GM20431 (cell line): ENCODE measurements around the gene UNC79.
"Not testable (repeated sequence)": the region's sequence is repeated elsewhere in the genome, so short reads cannot be mapped to it uniquely, and the experiment has no call there.

Experiments used
- in situ Hi-C: fragments of 300-500 bp; cut with MseI, MboI; formaldehyde crosslinking; loops from one replicate; pipeline ENCODE4 v1.15.0; 2020; ENCODE audit warnings: low sequenced_read_pairs; ENCODE audit not compliant: unreplicated experiment

UNC79 gene

DNA sequence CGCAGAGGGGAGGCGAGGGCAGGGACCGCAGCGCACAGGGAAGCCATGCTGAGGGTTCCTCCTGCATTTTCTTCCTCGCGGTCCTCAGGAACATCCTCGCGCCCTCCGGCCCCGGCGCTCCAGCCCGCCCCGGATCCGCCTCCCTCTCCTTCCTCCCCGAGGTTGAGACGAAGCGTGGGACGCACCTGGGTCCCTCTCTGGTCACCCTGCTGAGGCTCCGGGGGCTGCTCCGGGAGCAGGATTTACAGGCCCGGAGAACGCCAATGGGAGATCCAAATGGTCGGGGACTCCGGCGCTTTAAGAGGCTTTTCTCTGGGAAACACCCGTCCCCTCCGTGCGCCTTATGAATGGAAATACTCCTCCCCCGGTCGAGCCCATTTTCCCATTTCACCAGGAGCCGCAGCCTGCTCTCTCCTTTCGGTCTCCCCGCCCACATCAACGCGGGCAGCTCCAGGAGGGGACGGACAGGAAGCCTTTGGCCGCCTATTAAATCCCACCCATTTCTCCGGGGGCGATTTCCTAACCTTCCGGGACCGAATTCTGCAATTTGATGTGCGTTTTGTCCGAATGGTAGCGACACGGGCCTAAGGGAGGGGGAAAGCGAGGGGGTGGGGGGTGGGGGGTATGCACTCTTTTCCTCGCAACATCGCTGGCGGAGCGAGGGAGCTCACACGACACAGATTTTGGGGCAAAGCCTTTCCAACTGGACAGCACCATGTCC is at the start of gene UNC79:
UNC79 (plus strand) TSS at position 625 of the 721 bp plus-strand sequence; CDS start at position 716, 91 bp downstream.
- in situ Hi-C loops, result no loop called here

DNA sequence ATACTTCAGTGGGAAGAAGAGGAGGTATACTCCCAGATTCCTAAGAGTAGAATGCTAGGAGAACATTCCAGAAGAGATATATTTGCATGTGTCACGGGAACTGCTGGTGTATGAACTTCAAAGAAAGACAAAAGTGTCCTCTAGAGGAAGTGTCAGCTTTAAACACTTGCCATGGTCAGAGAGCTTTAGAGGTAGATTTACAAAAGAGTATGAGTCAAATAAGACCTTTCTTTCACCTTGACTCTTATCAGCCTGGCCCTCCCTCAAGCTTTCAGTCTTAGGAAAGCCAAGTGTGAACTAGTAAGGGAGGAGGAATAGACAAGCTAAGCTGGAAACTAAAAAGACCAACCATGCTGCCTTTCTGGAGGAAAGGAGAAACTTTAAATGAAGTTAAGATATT is 49.1 kb upstream of the UNC79 start:
- in situ Hi-C loops, result no loop called here

DNA sequence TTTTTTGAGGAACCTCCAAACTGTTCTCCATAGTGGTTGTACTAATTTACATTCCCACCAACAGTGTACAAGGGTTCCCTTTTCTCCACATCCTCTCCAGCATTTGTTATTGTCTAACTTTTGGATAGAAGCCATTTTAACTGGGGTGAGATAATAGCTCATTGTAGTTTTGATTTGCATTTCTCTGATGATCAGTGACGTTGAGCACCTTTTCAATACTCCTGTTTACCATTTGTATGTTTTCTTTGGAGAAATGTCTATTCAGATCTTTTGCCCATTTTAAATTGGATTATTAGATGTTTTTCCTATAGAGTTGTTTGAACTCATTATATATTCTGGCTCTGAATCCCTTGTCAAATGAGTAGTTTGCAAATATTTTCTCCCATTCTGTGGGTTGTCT is 46.5 kb upstream of the UNC79 start:
- in situ Hi-C loops, result not testable (repeated sequence)

DNA sequence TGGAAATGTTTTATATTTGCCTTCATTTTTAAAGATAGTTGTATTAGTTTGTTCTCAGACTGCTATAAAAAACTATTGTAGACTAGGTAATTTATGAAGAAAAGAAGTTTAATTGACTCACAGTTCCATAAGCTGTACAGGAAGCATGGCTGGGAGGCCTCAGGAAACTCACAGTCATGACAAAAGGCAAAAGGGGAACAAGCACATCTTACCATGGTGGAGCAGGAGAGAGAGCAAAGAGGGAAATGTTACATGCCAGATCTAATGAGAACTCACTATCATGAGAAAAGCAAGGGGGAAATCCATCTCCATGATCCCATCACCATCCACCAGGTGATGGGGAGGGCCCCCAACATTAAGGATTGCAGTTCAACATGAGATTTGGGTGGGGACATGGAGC is 35.5 kb upstream of the UNC79 start:
- in situ Hi-C loops, result no loop called here

DNA sequence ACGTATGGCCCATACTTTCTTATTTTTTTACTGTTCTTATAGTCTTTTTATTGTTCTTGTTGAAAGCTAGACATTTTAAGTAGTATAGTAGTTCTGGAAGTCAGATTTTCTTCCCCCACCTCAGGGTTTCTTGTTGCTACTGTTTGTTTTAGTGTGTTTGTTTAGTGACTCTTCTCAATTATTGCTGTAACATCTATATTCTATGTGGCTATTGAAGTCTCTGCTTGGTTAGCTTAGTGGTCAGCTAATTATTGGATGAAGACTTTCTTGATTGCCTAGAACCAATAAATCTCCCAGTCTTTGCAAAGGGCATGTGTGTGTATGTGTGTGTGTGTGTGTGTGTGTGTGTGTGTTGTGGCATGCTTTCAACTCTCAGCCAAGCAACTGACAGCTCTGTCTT is 34.3 kb upstream of the UNC79 start:
- in situ Hi-C loops, result no loop called here

DNA sequence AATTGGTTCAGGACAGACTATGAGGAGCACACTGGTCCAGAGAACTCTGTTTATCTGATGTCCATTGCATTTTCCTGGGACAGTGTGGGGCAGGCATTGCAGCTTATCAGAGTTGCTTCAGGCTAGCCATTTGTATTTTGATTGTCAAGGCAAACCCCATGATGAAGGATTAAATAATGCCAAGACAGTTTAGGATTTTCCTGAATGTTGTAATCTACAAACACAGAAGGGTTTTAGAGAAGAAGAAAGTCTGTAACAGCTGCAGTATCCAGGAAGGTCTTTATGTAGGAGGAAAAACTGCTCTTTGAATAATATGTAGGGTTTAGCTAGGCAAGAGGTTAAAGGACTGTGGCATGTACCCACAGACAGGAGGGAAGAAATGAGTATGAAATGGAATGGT is 32.2 kb upstream of the UNC79 start:
- in situ Hi-C loops, result no loop called here

DNA sequence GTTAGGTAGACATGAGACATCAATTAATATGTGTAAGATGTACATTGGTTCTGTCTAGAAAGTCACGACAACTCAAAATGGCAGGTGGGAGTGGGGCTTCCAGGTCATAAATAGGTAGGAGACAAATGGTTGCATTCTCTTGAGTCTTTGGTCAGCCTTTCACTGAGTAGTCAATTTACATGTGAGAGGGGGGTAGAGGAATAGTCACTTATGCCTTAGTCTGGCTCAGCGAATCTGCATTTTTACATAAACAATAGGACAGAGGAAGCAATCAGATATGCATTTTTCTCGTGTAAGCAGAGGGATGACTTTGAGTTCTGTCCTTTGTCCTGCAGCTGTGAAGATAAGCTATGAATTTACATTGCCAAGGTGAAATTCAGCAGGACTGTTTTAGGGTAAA is 27.8 kb upstream of the UNC79 start:
- in situ Hi-C loops, result no loop called here

DNA sequence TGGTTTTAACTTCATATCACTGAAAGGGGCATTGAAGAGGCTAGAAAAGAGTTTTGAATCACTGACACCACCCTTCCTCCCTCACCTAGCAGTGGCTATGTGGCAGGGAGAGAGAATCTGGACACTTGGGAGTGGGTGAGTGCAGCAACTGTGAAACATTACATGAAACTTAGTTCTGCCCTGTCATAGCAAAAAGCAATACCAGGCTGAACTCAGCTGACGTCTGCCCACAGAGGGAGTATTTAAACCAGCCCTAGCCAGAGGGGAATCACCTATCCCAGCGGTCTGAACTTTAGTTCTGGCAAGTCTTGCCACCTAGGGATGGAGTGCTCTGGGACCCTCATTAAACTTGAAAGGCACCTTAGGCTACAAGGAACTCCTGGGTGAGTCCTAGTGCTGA is 20.7 kb upstream of the UNC79 start:
- in situ Hi-C loops, result no loop called here

DNA sequence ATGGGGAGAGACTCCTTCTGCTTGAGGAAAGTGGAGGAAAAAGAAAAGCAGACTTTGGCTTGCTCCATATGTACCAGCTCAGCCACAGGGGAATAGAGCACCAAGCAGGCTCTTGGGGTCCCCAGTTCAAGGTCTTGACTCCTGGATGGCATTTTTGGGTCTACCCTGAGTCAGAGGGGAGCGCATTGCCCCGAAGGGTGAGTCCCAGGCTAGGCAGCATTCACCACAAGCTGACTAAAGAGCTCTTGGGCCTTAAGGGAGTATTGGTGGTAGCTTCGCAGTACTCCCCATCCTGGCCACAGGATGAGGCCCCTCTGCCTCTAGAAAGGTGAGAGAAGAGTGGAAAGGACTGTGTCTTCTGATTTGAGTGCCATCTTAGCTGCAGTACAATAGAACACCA is 19.8 kb upstream of the UNC79 start:
- in situ Hi-C loops, result no loop called here

DNA sequence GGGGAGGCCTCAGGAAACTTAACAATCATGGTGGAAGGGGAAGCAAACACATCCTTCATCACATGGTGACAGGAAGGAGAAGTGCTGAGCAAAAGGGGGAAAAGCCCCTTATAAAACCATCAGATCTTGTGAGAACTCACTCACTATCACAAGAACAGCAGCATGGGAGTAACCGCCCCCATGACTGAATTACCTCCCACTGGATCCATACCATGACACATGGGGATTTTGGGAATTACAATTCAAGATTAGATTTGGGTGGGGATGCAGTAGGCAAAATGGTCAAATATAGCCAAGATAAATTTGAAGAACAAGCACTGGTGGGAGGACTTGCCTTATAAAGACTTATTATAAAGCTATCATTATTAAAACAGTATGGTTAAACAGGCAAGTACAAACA is 5.6 kb upstream of the UNC79 start:
- in situ Hi-C loops, result not testable (repeated sequence)

DNA sequence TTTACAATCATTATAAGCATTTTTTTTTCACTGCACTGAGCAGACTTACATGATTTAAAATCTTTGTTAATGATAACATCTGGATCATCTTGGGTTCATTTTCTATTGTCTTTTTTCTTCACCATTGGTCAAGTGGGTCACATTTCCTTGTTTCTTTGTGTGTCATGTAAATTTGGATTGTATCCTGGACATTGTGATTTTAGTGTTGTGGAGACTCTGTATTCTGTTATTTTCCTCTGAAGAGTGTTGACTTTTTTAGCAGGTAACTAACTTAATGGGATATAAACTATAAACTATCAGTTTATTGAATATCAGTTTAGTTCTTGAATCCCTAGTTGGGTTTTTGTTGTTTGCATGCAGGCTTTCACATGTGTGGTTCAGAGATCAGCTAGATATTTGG is 4.0 kb upstream of the UNC79 start:
- in situ Hi-C loops, result no loop called here

DNA sequence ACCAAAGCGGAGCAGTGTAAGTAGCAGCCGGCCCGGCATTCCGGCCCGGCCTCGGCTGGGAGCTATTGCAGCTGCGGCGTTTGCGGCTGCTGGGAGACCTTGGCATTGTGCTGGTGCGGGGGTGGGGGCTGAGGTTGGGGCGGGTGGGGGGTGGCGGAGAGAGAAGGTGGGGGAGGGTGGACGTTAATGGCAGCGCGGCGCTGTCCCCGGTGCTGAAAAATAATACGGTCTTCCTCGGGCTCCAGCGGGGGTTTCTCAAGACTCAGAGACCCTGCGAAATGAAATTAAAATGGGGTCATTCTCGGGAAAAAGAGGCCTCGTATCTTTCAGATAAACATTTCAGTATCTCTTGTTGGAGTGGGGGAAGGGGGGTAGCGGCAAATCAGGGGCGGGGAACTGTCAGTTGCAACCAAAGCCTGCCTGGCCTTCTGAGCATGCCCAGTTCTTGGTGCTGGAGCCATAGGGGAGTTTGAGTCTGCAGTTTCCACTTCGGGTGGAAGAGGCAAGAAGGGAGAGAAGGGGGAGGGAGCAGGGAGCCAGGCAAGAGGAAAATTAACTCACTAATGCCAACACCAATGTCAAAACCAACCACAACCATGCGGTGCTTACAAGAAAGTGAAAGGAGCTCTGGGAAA is 414 bp downstream of the UNC79 start:
- in situ Hi-C loops, result no loop called here

DNA sequence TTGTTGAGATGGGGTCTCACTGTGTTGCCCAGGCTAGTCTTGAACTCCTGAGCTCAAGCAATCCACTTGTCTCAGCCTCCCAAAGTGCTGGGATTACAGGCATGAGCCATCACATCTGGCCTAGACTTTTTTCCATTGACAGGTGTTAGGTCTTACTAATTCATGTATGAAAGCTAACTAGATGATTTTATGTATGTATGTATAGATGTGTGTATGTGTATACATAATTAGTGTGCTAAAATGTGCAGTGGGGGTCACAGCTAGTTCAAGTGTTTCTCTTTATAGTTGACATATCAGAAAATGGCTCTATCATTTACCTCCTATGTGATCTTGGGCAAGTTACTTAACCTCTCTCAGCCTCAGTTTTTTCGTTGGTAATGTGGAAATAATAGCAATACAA is 23.5 kb downstream of the UNC79 start:
- in situ Hi-C loops, result no loop called here

DNA sequence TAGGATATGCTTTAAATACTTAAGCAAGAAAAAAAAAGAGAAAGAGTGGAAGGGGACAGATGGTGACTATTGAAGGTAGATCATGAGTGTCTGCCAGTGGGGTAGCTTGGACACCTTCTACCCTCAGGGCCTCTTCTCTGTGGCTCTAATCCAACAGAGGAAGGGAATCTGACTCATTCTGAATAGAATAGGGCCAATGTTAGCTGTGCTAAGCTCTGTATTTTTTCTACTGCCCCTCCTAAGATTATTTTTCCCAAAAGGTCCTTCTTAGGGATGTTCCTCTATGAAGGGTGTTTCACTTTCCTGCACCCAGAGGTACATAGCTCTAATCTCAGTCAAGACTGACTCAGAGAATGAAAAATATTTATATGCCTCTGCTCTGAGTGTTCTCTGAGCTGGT is 25.6 kb downstream of the UNC79 start:
- in situ Hi-C loops, result no loop called here

DNA sequence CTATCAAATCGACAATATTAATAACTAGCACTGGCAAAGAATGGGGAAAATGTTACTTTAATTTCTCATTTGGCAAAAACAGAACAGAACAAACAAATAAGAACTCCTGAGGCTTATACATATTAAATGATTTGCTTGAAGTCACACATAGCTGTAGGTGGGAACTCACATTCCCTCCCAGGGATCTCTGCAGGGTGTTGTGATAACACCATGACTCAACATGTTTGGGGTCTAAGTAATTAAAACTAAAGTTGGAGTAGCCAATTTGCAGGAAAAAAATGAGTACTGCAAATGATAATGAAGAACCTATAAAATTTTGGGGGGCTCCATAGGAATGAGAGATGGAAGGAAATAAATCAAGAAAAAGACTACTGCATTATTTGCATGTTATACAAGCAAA is 27.5 kb downstream of the UNC79 start:
- in situ Hi-C loops, result no loop called here

DNA sequence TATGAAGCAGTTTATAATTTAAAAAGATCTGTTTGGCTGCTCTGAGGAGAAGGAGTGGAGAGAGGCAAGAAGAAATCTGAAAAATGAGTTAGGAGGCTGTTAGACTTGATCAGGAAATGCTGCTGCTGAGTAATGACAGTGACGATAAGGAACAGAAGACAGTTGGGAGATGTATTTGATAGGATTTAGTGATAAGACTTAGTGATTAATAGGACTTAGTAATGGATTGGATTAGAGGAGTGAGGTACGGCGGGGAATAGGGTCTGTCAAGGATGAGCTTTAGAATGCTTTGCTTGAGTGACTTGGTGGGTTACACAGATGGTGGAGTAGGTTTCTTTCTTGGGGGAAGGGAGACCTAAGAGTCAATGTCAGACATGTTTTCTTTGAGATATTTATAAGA is 31.7 kb downstream of the UNC79 start:
- in situ Hi-C loops, result no loop called here

DNA sequence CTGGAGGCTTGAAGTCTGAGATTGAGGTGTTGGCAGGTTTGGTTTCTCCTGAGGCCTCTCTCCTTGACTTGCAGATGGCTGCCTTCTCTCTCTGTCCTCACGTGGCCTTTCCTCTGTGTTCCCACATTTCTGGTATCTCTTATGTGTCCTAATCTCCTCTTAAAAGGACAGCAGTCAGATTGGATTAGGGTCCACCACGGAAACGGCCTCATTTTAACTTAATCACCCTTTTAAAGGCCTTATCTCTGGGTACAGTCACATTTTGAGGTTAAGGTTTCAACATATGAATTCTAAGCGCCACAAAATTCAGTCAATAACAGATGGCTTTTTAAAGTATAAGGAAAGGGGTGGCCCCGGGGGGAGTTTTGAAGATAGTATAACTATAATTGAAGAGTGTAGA is 33.5 kb downstream of the UNC79 start:
- in situ Hi-C loops, result no loop called here

DNA sequence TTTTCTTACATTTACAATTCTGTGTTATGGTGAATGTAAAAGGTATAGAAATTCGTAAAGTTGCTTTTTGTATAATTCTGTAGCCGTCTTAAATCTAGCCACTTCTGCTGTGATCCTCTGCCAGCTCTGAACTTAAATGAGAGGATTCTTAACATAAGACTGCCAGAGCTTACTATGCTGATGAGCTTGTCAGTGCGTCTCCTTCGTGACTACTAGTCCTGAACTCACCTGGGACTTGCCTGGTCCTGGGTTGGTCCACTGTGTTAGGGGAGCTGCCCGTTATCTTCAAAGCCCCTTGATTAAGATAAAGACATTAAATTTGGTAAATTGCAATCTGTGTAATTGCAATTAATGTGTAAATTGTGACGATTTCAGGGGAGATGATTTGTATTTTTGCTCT is 44.7 kb downstream of the UNC79 start:
- in situ Hi-C loops, result no loop called here

DNA sequence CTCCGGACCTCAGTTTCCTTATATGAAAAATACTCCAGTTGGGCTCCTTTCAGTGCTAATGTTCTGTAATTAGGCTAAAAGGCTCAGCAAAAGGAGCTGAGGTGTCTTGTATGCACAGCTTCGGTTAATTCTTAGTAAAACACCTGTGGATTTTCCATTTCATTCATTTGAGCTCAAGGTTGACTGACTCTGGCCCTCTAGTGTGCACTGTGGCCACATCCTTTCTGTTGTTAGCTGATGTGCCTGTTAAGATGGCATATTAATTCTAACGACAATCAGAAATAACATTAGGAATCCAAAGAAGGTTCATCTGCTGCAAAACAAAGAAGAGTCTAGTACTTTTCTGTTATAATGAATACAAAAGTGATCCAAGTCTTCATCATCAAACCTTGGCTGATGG is 45.6 kb downstream of the UNC79 start:
- in situ Hi-C loops, result no loop called here

DNA sequence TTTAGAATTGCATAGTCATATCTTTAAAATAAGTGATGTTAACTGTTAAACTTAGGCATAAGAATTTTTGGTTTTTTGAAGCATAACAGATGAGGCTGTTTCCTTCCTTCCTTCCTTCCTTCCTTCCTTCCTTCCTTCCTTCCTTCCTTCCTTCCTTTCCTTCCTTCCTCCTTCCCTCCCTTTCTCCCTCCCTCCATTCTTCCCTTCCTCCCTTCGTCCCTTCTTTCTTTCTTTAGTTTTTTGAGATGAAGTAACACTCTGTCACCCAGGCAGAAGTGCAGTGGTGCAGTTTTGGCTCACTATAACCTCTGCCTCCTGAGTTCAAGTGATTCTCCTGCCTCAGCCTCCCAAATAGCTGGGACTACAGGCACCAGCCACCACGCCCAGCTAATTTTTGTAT is 48.3 kb downstream of the UNC79 start:
- in situ Hi-C loops, result not testable (repeated sequence)

DNA sequence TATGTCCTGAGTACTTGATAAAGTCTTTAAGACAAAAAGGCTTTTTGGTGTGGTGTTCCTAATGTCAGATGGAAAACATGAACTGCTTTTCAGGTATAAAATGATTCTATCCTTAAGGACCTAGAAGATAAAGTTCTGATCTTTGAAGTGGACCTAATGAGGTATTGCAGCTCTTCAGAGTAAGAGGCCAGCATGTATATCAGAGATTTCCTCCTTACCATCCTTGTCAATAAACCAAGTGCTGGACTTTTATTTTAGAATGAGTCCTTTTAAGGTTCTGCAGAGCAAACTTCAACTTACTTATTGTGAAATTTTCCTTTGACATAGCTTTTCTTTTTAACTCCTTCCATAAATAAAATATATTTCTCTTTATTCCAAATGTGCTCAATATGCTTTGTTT is 50.1 kb downstream of the UNC79 start:
- in situ Hi-C loops, result no loop called here

DNA sequence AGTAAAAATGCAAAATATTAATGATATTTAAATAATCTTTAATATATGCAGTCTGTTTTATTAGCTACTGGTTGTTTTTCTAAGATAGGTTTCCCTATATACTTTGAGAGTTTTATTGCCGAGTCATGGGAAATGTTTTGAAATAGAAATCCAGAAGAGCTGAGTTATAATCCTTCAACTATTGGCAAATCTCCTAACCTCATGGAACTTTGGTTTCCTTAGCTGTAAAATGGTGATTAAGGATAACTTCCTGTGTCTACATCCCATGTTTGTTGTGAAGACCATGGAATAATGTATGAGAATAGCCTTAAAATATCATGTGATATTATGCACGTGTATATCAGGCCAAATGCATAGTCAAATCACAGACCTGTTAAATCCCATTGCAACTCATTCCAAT is 51.0 kb downstream of the UNC79 start:
- in situ Hi-C loops, result no loop called here
